ENCODE results near the gene NOSTRIN. TPM values are rescaled to one million over a fixed set of nuclear protein-coding genes. Genes with fewer than 3 reads are reported as not detected.
"Not testable (repeated sequence)": the region's sequence is repeated elsewhere in the genome, so short reads cannot be mapped to it uniquely, and the experiment has no call there.

Gene NOSTRIN, protein sequence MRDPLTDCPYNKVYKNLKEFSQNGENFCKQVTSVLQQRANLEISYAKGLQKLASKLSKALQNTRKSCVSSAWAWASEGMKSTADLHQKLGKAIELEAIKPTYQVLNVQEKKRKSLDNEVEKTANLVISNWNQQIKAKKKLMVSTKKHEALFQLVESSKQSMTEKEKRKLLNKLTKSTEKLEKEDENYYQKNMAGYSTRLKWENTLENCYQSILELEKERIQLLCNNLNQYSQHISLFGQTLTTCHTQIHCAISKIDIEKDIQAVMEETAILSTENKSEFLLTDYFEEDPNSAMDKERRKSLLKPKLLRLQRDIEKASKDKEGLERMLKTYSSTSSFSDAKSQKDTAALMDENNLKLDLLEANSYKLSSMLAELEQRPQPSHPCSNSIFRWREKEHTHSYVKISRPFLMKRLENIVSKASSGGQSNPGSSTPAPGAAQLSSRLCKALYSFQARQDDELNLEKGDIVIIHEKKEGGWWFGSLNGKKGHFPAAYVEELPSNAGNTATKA
- 5.1 and 5.6 TPM in 2 replicates for total RNA-seq (2014; rRNA removed; shearing (Covaris generic))

DNA sequence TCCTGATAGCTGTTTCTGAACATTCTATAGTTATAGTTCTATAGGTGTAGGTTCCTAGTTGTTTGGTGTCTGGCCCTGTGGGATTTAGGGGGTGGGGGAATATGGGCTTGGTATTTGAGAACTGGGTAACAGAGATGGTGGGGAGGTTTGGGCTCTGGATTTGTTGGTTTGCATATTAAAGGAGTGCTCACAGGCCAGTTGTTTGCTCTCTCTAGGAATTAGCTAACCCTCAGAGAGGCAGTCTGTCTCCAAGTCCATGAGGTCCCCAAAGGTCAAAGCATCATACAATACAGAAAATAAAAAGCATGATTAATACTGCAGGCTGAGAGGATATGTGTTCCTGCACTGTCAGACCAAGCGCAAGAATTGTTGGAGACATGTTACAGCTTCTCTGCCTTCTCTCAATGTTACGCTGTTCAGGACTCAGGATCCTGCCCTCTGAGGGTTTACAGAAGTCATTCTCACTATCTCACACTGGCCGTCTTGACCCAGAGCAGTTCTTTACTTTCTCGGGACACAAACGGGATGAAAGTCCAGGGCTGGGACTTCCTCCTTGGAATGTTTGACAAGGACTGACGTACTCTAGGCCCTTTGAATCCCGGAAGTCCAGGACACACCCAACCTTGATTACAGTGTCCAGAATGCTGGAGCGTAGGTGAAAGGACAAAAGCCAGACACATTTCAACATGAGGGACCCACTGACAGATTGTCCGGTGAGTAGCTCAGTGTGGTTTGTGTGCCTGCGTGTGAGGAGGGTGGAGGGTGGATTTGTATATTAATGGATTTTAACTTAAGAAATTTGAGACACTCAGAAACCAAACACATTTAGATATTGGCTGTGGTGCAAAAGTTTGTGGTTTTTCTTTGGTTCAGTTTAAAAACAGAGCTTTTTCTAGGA, at the start of gene NOSTRIN:
Gene NOSTRIN (plus strand): TSS at position 677 of the 898 bp plus-strand sequence. CDS start 10 bp downstream, at position 687.
- DNase-seq (ENCODE audit: low spot score) = peak; percentile 84

DNA sequence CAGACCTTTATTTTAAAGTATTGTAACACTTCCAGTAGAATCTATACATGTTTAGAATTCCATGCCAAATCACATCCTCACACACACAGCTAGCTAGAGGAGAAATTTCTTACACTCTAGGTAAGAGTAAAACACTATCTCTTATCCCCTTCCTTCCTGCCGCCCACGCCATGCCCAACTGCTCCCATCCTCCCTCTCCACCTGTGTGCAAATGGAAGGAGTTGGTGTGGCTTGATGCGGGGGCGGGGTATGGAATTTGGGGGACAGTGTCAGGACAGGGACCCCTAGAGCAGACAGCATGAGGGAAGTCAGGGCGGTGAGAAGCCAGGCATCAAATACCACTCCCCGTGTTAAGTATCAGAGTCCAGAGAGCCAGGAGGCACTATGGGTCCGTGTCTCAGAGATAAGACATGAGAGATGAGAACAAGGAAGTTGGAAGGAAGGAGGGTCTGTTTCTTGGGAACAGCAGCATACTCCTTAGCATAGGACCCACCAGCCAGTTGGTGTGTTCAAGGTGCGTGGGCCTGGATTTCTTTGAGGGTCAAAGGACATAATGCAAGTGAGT, 48.6 kb upstream of the NOSTRIN start:
- no peak for DNase-seq (ENCODE audit: low spot score)

DNA sequence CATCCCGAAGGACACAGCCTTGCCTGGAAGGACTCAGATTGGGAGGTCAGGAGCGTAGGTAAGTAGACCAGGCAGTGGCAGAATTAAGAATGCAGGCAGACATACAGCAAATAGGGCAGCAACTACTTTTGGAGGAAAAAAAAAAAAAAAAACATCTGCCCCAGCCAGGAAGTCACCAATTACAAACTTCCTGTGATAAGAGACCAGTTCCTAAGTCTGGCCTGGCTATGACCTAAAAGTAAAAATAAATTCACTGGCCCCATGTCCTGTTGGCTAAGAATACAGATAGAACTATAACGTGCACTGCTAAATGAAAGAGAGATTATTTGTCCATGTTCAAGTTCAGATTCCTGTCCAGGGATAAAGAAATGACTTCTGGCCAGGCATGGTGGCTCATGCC, 45.2 kb upstream of the NOSTRIN start:
- no peak for DNase-seq (ENCODE audit: low spot score)

DNA sequence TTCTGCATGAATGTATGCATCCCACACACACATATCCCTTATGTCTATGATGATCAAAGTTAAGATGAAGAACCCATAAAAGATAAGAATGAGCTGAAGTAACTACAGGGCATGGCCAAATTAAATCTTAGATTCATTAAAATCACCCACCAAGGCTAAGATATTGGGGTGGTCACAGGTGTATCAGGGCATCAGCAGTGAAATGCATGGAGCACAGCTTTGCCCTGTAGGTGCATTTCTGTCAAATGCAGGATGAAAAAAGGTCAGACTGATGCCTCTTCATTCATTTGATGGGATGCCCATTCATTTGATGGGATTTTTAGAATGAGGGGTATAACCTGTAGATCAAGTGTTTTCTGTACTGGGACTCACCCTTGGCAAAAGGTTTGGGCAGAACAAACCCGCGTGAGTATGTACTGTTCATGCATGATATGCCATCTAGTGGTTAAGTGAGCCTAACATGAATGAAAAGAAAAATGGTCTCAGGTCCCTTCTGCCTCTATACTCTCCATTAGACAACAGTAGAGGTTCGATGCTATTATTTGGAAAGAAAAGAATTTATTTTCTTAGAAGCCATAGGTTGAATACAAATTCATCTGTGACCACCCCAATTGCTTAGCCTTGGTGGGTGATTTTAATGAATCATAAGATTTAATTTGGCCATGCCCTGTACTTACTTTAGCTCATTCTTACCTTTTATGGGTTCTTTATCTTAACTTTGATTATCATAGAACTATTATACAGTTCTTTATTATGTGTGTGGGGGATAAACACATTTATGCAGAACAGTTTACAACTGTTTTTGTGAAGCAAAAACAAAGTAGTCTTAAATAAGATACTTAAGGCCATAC, 43.2 kb upstream of the NOSTRIN start:
- peak; percentile 67 for DNase-seq (ENCODE audit: low spot score)

DNA sequence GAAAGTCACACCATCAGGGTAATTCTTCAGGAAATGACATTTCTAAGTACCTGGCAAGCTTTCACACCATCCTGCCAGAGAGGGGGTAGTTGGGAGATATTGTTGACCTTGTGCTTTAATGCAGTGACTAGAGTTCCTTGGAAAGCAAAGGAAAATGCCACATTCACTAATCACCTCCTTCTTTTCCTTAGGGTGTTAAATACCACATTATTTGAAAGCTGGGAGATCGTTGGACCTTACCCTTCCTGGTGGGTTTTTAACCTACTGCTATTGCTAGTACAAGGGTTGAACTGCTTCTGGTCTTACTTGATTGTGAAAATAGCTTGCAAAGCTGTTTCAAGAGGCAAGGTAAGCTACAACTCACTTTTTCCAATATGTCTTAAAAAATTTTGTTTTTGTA, 37.0 kb upstream of the NOSTRIN start:
- DNase-seq (ENCODE audit: low spot score) = no peak

DNA sequence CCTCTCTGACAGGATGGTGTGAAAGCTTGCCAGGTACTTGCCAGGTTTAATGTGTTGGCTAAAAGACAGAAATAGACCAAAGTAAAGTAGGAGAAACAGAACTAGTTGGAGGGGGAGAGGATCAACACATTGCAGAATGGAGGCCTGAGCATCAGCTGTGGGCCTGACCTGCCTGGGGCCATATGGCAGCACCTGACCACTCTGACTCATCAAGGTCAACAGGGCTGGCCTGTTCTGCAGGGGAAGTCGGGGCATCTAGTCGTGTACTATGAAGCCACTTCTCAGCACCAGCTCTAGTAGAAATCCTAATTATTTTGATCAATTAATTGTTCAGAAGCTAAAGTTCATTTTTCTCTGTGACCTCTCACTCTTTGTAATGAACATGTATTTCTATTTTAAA, 35.8 kb upstream of the NOSTRIN start:
- DNase-seq (ENCODE audit: low spot score) = no peak

DNA sequence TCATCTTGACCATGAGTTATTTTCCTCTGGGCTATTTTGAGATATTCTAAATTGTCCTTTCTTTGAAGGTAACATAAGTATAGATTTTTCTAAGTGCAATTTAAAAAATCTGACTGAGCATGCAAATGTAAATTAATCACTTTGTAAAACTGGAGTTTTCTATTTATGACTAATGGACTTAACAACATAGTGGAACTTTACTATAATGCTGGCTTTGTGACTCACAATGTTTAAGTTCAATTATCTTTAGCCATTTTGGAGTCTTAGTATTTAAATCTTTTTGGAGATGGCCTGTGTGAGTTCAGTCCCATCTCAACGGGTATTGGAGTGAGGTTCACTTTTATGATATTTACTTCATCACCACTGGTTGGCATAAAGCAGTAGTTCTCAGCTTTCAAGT, 35.2 kb upstream of the NOSTRIN start:
- no peak for DNase-seq (ENCODE audit: low spot score)

DNA sequence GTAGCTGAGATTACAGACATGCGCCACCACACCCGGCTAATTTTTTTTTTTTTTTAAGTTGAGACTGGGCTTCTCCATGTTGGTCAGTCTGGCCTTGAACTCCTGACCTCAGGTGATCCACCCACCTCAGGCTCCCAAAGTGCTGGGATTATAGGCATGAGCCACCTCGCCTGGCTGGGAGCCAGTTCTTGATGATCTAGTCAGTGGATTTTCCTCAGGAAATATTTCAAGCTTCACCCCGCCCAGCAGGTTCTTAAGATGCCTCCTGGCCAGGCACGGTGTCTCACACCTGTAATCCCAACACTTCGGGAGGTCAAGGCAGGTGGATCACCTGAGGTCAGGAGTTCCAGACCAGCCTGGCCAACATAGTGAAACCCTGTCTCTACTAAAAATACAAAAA, 34.1 kb upstream of the NOSTRIN start:
- DNase-seq (ENCODE audit: low spot score) = not testable (repeated sequence)

DNA sequence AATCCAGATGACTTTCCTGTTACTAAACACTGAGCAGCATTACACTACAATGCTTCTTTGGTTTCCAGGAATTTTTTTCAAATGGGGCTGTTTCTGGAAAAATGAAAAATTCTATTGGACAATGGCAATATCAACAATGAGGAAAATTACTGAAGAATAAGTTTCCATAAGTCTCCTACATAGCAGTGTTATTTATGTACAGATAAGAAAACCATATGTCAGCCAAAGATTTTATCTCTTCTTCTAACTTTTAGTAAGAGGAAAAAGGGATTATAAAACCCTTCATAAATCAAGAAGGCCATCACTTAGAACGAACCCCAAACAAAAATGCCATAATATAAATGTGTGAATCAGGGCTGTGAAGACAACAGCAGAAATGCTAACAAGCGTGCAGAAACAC, 31.6 kb upstream of the NOSTRIN start:
- no peak for DNase-seq (ENCODE audit: low spot score)

DNA sequence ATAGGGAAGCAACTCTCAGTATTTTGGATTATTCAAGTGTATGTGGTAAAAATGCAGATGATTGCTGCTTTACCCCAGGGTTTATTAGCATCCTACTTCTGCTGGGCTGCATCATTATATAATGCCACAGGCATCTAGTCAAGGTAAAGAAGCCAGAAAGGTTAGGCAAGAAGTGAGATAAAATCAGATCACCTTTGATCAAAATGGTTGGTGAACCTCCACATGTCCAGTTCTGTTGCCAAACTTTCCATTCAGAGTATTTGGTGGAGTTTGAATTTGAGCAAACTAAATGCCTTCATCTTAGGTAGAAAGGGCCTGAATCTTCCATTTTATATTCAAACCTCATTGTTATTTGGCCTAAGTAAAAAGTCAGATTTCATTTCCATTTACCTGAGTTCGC, 29.7 kb upstream of the NOSTRIN start:
- no peak for DNase-seq (ENCODE audit: low spot score)

DNA sequence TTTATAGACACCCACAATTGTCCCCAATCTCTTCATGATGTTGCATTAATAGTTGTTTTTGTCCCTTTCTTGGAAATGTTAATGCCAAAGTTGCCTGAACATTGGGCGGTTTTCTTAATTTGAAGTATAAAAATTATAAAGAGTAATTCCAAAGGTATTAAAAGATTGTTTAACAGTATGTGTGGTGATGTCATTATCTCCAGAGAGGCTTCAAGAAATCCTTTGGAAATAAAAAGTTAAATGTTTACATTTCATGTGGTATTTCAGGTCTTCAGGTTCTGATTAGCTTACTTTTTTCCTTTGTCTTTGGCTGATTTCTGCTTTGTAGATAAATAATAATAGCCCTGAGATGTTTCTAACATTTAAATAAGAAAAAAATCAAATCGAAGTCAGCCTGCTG, 29.3 kb upstream of the NOSTRIN start:
- DNase-seq (ENCODE audit: low spot score) = no peak

DNA sequence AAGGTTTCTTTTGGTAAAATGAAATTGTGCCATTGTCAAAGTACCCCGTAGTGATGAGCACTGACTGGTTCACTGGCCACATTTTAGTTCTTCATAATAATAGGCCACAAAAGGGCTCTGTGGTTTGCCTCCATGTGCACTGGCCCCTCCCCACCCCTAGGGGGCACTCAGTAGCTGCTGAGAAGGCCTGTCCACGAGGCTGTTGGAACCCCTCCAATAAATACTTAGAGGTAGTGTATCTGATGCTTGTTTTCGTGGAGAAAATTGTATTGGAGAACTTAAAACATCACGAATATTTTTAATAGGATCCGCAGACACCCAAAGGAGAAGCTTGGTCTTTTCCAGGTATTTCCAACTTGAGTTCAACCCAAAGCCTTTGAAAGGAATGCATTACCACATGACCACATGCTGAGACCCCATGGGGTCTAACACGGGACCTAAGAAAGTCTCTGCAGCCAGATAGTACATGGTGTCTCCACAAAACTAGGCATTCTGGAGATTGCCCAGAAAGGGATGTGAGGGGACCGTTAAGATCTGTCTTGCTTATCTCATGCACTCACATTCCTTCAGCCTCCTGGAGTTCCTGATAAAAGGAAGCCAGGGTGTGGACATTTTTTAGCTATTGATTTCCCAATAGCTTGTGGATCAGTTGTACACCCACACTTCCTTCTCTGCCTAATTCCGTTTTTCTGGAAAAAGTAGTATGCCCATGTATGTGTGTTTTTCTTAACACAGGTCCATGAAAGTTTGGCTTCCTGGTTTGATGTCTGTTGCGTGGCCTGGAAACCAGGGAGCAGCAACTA, 28.5 kb upstream of the NOSTRIN start:
- peak; percentile 67 for DNase-seq (ENCODE audit: low spot score)

DNA sequence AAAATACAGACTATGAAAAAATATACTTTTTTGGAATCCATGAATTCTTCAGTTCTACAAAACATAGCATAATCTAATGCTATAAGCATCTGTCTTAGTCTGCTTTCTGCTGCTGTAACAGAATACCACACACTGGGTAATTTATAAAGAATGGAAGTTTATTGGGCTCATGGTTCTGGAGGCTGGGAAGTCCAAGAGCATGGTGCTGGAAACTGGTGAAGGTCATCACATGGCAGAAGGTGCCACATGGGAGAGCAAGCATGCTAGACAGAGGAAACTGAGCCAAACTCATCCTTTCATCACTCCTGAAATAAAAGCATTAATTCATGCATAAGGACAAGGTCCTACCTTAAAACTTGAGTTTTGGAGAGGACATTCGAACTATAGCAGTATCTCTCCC, 26.6 kb upstream of the NOSTRIN start:
- DNase-seq (ENCODE audit: low spot score) = no peak

DNA sequence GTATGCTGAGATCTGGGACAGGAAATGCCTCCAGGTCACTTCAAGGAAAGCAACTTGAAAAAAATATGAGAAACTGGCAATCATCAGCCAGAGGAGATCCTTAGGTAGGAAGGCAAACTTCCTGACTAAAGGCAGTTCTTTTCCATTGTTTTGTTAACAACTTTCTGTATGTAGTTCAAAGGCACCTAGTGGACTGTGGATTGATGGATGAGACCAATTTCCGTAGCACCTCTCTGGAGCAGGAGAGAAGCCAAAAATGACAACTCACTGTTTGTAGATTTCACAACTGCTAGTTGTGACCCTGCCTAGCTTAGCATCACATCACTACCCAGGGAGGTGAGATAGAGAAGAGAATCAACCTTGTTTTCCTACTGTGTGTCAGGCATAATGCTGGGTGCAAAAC, 21.8 kb upstream of the NOSTRIN start:
- DNase-seq (ENCODE audit: low spot score) = no peak

DNA sequence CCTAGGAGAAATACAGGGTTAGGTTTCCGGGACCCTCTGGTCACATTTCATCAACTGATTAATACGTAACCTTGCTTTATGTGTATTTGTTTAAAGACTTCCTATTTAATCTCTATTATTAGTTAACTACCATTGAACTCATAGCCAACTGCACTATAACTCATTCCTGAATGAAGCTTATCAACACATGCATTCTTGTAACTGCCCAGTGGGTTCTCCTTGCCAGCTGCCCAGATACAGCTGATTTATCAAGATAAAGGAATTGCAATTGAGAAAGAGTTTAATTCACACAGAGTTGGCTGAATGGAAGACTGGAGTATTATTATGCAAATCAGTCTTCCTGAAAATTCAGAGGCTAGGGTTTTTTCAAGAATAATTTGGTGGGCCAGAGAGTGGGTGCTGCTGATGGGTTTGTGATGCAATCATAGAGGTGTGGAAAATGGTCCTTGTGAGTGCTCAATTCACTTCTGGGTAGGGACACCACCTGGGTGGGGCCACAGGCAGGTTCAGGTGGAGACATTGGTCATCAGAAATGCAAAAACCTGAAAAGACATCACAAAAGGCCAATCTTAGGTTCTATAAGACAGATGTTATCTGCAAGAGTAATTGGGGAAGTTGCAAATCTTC, 21.1 kb upstream of the NOSTRIN start:
- DNase-seq (ENCODE audit: low spot score) = no peak

DNA sequence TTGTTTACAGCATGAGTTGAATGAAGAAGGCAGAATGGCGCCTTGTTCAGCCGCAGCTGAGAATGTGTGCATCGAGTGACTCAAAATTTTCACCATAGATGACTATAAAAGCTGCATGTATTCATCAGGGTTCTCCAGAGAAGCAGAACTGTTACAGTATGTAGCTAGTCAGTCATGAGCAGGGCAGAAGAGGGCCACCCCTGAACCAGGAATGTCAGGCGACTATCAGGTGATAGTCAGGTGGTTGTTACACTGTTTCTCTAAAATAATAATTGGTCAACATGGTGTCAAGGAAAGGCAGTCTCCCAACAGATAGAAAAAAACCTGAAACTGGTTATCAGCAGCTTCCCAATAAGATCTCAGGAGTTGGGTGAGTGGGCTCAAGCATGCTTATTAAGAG, 20.2 kb upstream of the NOSTRIN start:
- no peak for DNase-seq (ENCODE audit: low spot score)

DNA sequence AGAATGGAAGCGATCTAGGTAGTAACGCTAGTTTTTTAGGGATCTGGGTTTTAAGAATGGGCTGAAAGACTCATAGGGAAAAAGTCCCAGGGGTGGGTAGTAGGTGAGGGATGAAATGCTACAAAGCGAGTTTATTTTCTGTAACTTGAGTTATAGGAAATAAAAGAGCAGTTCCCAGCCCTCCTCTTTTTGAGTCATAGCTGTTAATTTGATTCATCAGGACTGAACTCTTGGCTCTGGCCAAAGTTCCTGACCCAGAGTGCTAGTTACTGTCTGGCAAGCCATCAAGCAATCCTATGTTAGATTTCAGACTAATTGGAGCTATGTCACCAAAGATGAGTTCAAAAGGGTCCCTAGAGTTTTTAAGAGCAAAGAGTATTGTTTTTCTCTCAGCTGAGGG, 17.4 kb upstream of the NOSTRIN start:
- no peak for DNase-seq (ENCODE audit: low spot score)

DNA sequence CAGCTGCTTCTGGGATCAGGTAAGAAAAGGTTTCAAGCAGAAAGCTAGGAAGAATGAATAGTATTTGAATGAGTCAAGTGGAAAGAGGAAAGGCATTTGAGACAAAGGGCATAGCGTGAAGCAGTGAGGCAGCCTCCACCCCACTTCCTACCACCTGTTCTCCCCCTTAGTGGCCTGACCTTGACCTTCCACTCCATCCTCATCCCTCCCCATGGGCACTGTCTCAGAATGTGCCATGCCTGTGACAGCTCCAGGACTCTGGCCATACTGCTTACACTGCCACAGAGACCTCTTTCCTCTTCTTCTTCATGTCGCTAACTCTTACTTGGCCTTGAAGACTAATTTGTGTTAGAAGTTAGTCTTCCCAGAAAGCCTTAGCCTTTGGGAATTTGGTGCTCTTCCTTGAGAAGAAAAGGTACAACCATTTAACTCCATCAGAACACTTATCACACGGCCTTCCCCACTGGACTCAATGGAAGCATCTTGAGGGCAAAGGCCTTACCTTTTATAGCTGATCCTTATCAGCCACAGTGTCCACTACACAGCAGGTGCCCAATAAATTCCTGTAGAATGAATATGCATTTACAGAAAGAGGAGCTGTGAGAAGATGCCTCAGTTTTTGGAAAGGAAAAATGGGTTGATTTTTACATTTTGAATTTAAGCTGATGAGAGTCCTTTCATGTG, 15.2 kb upstream of the NOSTRIN start:
- no peak for DNase-seq (ENCODE audit: low spot score)

DNA sequence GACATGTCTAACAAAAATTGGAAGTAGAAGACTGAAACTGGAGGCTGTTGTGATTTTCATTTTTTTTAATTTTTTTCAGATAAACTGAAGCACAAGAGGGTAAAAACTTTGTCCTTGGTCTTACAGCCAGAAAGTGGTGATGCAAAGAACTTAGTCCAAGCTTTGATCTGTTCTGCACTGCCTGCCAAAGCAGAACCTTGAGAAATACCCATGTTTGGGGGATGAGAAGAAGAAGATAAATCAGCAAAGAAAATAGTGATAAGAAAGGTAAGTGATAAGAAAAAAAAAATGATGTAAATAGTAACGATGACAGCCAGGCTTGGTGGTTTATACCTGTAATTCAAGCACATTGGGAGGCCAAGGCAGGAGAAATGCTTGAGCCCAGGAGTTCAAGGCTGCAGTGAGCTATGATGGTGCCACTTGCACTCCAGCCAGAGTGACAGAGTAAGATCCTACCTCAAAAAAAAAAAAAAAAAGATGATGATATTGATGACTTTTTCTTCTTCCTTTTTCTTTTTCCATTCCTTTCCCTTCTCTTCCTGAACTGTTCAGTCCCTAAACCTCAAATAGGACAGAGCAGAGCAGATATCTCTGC, 14.6 kb upstream of the NOSTRIN start:
- no peak for DNase-seq (ENCODE audit: low spot score)
